Hepatocyte (in vitro differentiated cells): Measurements from ENCODE around the gene CYTH4.

ENCODE experiments used
- CTCF ChIP-seq: fragments of 200-600 bp; sonication (generic); IDR thresholded peaks from 2 replicates; pipeline ENCODE4 v1.5.1; 2016; ENCODE audit warnings: antibody characterized with exemption, mild to moderate bottlenecking; ENCODE audit not compliant: poor library complexity
- EZH2 ChIP-seq: fragments of 200-600 bp; sonication (generic); IDR thresholded peaks from 2 replicates; pipeline ENCODE4 v1.6.1; 2016; ENCODE audit warnings: antibody characterized with exemption, mild to moderate bottlenecking, borderline replicate concordance

GRCh38 chr22:37242395-37242918, 39.9 kb upstream of the CYTH4 start:
- TF ChIP-seq CTCF: no peak
- no peak for TF ChIP-seq EZH2
